ENCODE measurements around the gene AHCYL1.

The AHCYL1 gene

DNA sequence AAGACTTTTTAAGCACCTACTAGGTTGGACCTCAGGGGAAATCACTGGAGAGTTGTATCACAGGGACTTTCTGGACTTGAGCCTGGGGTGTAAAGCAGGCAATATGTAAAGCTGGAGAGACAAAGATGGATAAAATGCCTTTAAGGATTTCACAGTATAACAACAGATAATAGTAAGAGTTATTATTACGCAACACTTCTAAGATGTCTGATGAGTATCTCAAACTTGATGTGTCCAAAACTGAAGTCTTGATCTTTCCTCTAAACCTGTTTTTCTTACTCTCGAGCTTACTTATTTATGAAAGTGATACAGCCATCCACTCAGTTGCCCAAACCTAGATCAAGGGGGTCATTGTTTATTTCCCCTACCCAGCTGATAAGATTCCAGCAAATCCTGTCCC is 47.8 kb downstream of the AHCYL1 start:
- Histone ChIP-seq H3K27ac (replicated peaks) (no peak overlapping the region), H3K4me3 (replicated peaks; ENCODE audit: insufficient read depth, low read length) (no peak overlapping the region), H3K27me3 (ENCODE audit: insufficient read depth, poor library complexity, severe bottlenecking) (no peaks in the 10 kb centered on the region)
- no peak for DNase-seq (ENCODE audit: low read depth in 1 of 2, low spot score in 1 of 2)
- no peak for TF ChIP-seq POLR2AphosphoS5 (IDR thresholded peaks at IDR 0.05; ENCODE audit: low read depth)
- TF ChIP-seq GABPA (IDR thresholded peaks at IDR 0.05; ENCODE audit: low read depth), result no peak
- TF ChIP-seq, protein P1, sequence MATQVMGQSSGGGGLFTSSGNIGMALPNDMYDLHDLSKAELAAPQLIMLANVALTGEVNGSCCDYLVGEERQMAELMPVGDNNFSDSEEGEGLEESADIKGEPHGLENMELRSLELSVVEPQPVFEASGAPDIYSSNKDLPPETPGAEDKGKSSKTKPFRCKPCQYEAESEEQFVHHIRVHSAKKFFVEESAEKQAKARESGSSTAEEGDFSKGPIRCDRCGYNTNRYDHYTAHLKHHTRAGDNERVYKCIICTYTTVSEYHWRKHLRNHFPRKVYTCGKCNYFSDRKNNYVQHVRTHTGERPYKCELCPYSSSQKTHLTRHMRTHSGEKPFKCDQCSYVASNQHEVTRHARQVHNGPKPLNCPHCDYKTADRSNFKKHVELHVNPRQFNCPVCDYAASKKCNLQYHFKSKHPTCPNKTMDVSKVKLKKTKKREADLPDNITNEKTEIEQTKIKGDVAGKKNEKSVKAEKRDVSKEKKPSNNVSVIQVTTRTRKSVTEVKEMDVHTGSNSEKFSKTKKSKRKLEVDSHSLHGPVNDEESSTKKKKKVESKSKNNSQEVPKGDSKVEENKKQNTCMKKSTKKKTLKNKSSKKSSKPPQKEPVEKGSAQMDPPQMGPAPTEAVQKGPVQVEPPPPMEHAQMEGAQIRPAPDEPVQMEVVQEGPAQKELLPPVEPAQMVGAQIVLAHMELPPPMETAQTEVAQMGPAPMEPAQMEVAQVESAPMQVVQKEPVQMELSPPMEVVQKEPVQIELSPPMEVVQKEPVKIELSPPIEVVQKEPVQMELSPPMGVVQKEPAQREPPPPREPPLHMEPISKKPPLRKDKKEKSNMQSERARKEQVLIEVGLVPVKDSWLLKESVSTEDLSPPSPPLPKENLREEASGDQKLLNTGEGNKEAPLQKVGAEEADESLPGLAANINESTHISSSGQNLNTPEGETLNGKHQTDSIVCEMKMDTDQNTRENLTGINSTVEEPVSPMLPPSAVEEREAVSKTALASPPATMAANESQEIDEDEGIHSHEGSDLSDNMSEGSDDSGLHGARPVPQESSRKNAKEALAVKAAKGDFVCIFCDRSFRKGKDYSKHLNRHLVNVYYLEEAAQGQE (IDR thresholded peaks at IDR 0.05; ENCODE audit: insufficient replicate concordance, low read depth), result no peak
- TF ChIP-seq SPI1 (IDR thresholded peaks at IDR 0.05; ENCODE audit: borderline replicate concordance, low read depth), result no peak
- TF ChIP-seq, protein P2, sequence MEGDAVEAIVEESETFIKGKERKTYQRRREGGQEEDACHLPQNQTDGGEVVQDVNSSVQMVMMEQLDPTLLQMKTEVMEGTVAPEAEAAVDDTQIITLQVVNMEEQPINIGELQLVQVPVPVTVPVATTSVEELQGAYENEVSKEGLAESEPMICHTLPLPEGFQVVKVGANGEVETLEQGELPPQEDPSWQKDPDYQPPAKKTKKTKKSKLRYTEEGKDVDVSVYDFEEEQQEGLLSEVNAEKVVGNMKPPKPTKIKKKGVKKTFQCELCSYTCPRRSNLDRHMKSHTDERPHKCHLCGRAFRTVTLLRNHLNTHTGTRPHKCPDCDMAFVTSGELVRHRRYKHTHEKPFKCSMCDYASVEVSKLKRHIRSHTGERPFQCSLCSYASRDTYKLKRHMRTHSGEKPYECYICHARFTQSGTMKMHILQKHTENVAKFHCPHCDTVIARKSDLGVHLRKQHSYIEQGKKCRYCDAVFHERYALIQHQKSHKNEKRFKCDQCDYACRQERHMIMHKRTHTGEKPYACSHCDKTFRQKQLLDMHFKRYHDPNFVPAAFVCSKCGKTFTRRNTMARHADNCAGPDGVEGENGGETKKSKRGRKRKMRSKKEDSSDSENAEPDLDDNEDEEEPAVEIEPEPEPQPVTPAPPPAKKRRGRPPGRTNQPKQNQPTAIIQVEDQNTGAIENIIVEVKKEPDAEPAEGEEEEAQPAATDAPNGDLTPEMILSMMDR (IDR thresholded peaks at IDR 0.05; ENCODE audit: insufficient read depth, low read length), result no peak

DNA sequence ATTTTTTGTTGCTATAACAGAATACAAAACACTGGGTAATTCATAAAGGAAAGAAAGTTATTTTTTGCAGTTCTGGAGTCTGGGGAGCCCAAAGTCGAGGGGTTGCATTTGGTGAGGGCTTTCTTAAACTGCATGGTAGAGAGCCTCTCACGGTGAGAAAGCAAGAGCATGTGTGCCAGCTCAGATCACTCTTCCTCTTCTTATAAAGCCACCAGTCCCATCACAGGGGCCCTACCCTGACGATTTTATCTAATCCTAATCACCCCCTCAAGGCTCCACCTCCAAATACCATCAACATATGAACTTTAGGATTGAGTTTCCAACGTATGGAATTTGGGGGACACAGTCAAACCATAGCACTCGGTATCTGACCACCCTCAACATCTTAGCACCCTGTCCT is 48.9 kb downstream of the AHCYL1 start:
- Histone ChIP-seq H3K27ac (replicated peaks) (peak overlapping the region; percentile 79), H3K27me3 (ENCODE audit: insufficient read depth, poor library complexity, severe bottlenecking) (no peaks in the 10 kb centered on the region), H3K4me3 (replicated peaks; ENCODE audit: insufficient read depth, low read length) (no peak overlapping the region)
- no peak for TF ChIP-seq POLR2AphosphoS5 (IDR thresholded peaks at IDR 0.05; ENCODE audit: low read depth)
- no peak for TF ChIP-seq GABPA (IDR thresholded peaks at IDR 0.05; ENCODE audit: low read depth)
- peak; percentile 5; the same call in 1 of the 2 replicates for TF ChIP-seq SPI1 (IDR thresholded peaks at IDR 0.05; ENCODE audit: borderline replicate concordance, low read depth)
- TF ChIP-seq, protein P2 (IDR thresholded peaks at IDR 0.05; ENCODE audit: insufficient read depth, low read length), result no peak
- DNase-seq (ENCODE audit: low read depth in 1 of 2, low spot score in 1 of 2), result peak in 1 of 2 experiments; percentile 31

DNA sequence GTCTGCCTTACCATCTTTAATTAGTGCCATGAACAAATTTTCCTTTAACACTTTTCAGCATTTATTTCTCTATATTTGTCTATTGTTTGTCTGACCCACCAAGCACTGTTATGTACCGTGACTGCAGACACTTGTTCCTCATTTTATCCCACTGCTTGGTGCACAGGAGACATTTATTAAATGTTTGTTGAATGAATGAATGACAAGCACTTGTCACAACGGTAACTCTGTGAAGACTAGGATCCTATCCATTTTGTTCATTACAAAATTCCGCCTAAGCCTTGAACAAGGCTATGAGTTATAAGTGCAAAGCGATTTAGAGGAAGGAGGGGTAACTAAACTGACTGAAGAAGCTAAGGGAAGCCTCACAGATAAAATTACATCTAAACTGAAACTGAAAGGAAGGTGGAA is 49.5 kb downstream of the AHCYL1 start:
- TF ChIP-seq POLR2AphosphoS5 (IDR thresholded peaks at IDR 0.05; ENCODE audit: low read depth), result no peak
- TF ChIP-seq, protein P1 (IDR thresholded peaks at IDR 0.05; ENCODE audit: insufficient replicate concordance, low read depth), result peak; percentile 8
- H3K4me3 ChIP-seq (replicated peaks; ENCODE audit: insufficient read depth, low read length), result peak overlapping the region; percentile 93
- peak overlapping the region; percentile 79 for H3K27ac ChIP-seq (replicated peaks)
- no peaks in the 10 kb centered on the region for H3K27me3 ChIP-seq (ENCODE audit: insufficient read depth, poor library complexity, severe bottlenecking)
- DNase-seq (ENCODE audit: low read depth in 1 of 2, low spot score in 1 of 2), result no peak

DNA sequence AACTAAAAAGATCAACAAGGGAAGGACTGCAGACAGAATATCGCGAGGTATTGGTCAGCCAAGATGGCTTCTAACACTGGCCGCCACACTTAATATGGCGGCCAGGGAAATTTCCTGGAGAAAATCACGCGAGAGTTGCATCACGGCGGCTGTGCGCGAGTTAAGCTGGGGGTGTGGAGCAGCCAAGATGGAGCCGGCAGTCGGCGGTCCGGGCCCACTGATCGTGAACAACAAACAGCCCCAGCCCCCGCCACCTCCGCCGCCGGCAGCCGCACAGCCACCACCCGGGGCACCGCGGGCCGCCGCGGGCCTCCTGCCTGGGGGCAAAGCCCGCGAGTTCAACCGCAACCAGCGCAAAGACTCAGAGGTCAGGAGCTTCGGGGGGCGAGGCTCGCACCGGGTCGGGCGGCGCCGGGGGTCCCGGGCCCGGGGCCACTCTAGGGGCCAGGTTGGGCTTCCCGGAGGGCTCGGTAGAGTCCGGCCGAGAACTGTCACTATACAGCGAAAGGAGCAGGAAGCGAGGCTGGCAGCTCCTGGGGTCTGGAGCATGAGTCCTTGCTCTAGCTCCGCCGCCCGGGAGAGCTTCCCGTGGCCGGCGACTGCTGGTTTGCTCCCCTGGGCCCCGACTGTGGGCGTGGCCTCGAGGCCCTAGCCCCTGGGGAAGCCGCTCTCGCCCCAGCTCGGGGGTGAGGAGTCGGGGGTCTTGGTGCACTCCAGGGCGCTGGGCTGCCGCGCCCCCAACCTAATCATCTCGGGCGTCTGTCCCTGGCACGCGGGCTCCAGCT is 50.1 kb downstream of the AHCYL1 start, which contains the start of gene STRIP1:
STRIP1 (plus strand) TSS at position 174 of the 785 bp plus-strand sequence; CDS start at position 188, 14 bp downstream.
- DNase-seq (ENCODE audit: low read depth in 1 of 2, low spot score in 1 of 2), result peak; percentile 86 to 96

More for the DNA sequence above, 50.1 kb downstream of the AHCYL1 start, which contains the start of gene STRIP1:
- H3K27ac ChIP-seq (replicated peaks), result peak within 1 kb of the TSS; percentile 79
- H3K4me3 ChIP-seq (replicated peaks; ENCODE audit: insufficient read depth, low read length), result peak within 1 kb of the TSS; percentile 93
- peak; percentile 99 for TF ChIP-seq POLR2AphosphoS5 (IDR thresholded peaks at IDR 0.05; ENCODE audit: low read depth)
- TF ChIP-seq, protein P1 (IDR thresholded peaks at IDR 0.05; ENCODE audit: insufficient replicate concordance, low read depth), result no peak
- H3K27me3 ChIP-seq (ENCODE audit: insufficient read depth, poor library complexity, severe bottlenecking), result no peaks in the 10 kb centered on the region
